Uterus (tissue), 2 donors: Measurements from ENCODE around the gene ZDHHC11B.
"Not testable (repeated sequence)": the region's sequence is repeated elsewhere in the genome, so short reads cannot be mapped to it uniquely, and the experiment has no call there.

ENCODE experiments used
- POLR2A ChIP-seq, 2 donors: fragments of 450-650 bp; IDR thresholded peaks; one replicate each; pipeline ENCODE4 v1.6.1; 2016; ENCODE audit warnings: antibody characterized with exemption in 2 of 2, mild to moderate bottlenecking in 1 of 2, moderate library complexity in 1 of 2
- TF ChIP-seq, protein P1 (sequence below), 4 experiments: fragments of 200-600 bp in 2 of 4; fragments of 450-650 bp in 2 of 4; sonication (generic) in 2 of 4; IDR thresholded peaks; one replicate each; pipeline ENCODE4 v1.5.1; 2016 to 2019; ENCODE audit warnings: antibody characterized with exemption in 4 of 4, mild to moderate bottlenecking in 2 of 4, moderate library complexity in 1 of 4

GRCh38 chr5:716740-717139 lies 67.8 kb downstream of the ZDHHC11B start:
- TF ChIP-seq, protein P1, sequence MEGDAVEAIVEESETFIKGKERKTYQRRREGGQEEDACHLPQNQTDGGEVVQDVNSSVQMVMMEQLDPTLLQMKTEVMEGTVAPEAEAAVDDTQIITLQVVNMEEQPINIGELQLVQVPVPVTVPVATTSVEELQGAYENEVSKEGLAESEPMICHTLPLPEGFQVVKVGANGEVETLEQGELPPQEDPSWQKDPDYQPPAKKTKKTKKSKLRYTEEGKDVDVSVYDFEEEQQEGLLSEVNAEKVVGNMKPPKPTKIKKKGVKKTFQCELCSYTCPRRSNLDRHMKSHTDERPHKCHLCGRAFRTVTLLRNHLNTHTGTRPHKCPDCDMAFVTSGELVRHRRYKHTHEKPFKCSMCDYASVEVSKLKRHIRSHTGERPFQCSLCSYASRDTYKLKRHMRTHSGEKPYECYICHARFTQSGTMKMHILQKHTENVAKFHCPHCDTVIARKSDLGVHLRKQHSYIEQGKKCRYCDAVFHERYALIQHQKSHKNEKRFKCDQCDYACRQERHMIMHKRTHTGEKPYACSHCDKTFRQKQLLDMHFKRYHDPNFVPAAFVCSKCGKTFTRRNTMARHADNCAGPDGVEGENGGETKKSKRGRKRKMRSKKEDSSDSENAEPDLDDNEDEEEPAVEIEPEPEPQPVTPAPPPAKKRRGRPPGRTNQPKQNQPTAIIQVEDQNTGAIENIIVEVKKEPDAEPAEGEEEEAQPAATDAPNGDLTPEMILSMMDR (IDR thresholded peaks at IDR 0.05): not testable (repeated sequence)
- TF ChIP-seq POLR2A (IDR thresholded peaks at IDR 0.05): not testable (repeated sequence)
